GM23338 (cell line): Measurements from ENCODE around the gene ZXDC. TPM values are rescaled to one million over a fixed set of nuclear protein-coding genes. Genes with fewer than 3 reads are reported as not detected.

Source experiments
- ATAC-seq: fragments of 200-7000 bp; cut with Tn5 transposase; 3 replicates; pipeline ENCODE4 v1.9.1; 2020
- DNase-seq: peaks from one replicate; pipeline ENCODE4 v3.0.0-alpha.2; 2015; ENCODE audit warnings: low spot score
- H2AFZ ChIP-seq: fragments of 200-600 bp; sonication (generic); 2 replicates; pipeline ENCODE4 v1.8.0; 2016; ENCODE audit warnings: antibody characterized with exemption, mild to moderate bottlenecking, moderate library complexity
- H3F3A ChIP-seq: fragments of 200-600 bp; sonication (generic); replicated peaks from 2 replicates; pipeline ENCODE4 v1.8.0; 2017; ENCODE audit warnings: antibody characterized with exemption, mixed run types, low read depth
- H3K27ac ChIP-seq: fragments of 200-600 bp; sonication (generic); 2 replicates; pipeline ENCODE4 v1.6.1; 2016; ENCODE audit warnings: low read depth
- H3K27me3 ChIP-seq: fragments of 200-600 bp; sonication (generic); 2 replicates; pipeline ENCODE4 v1.8.0; 2016; ENCODE audit warnings: mild to moderate bottlenecking, mixed run types, moderate library complexity; ENCODE audit not compliant: insufficient read depth
- H3K36me3 ChIP-seq: fragments of 200-600 bp; sonication (generic); 2 replicates; pipeline ENCODE4 v1.8.0; 2016; ENCODE audit warnings: mild to moderate bottlenecking; ENCODE audit not compliant: insufficient read depth
- H3K4me1 ChIP-seq: fragments of 200-600 bp; sonication (generic); 2 replicates; pipeline ENCODE4 v1.8.0; 2016; ENCODE audit warnings: mild to moderate bottlenecking, moderate library complexity; ENCODE audit not compliant: insufficient read depth
- H3K4me2 ChIP-seq: fragments of 200-600 bp; sonication (generic); 2 replicates; pipeline ENCODE4 v1.7.1; 2017; ENCODE audit warnings: mixed run types
- H3K4me3 ChIP-seq: fragments of 200-600 bp; sonication (generic); 2 replicates; pipeline ENCODE4 v1.6.1; 2016; ENCODE audit warnings: mixed run types
- H3K79me2 ChIP-seq: fragments of 200-600 bp; sonication (generic); replicated peaks from 2 replicates; pipeline ENCODE4 v1.8.0; 2017; ENCODE audit warnings: mild to moderate bottlenecking; ENCODE audit not compliant: insufficient read depth
- H3K9me2 ChIP-seq: fragments of 200-600 bp; sonication (generic); 2 replicates; pipeline ENCODE4 v1.8.0; 2017; ENCODE audit not compliant: insufficient read depth
- H4K20me1 ChIP-seq: fragments of 200-600 bp; sonication (generic); replicated peaks from 2 replicates; pipeline ENCODE4 v1.8.0; 2017; ENCODE audit warnings: mild to moderate bottlenecking; ENCODE audit not compliant: insufficient read depth
- H3K27ac Mint-ChIP-seq: 2 replicates; pipeline ENCODE4 v1.8.0; 2020; ENCODE audit warnings: inconsistent platforms, mild to moderate bottlenecking, moderate library complexity, mixed read lengths
- H3K27me3 Mint-ChIP-seq: 3 replicates; pipeline ENCODE4 v1.8.0; 2022; ENCODE audit warnings: low read depth, mild to moderate bottlenecking, moderate library complexity, mixed read lengths, inconsistent platforms; ENCODE audit not compliant: insufficient read depth, poor library complexity
- H3K36me3 Mint-ChIP-seq: 3 replicates; pipeline ENCODE4 v1.8.0; 2021; ENCODE audit warnings: low read depth, mild to moderate bottlenecking, inconsistent platforms, moderate library complexity, mixed read lengths
- H3K4me1 Mint-ChIP-seq: 3 replicates; pipeline ENCODE4 v1.8.0; 2020; ENCODE audit warnings: mild to moderate bottlenecking, inconsistent platforms, mixed read lengths
- H3K4me3 Mint-ChIP-seq: 3 replicates; pipeline ENCODE4 v1.8.0; 2021; ENCODE audit warnings: moderate library complexity, mild to moderate bottlenecking, inconsistent platforms, mixed read lengths
- H3K9me3 Mint-ChIP-seq: 3 replicates; pipeline ENCODE4 v1.8.0; 2020; ENCODE audit warnings: moderate library complexity, mild to moderate bottlenecking, inconsistent platforms, mixed read lengths
- CREB1 ChIP-seq: fragments of 250-450 bp; sonication (Bioruptor Pico); IDR thresholded peaks from 2 replicates; pipeline ENCODE4 v1.5.0; 2020; ENCODE audit warnings: low read depth, mild to moderate bottlenecking, moderate library complexity
- EZH2 ChIP-seq: fragments of 200-600 bp; sonication (generic); IDR thresholded peaks from one replicate; pipeline ENCODE4 v1.8.0; 2017; ENCODE audit warnings: antibody characterized with exemption, mild to moderate bottlenecking, low read depth; ENCODE audit not compliant: unreplicated experiment
- JUNB ChIP-seq: IDR thresholded peaks from one replicate; pipeline ENCODE4 v1.6.1; 2016; ENCODE audit warnings: antibody characterized with exemption; ENCODE audit not compliant: unreplicated experiment
- POLR2AphosphoS5 ChIP-seq: IDR thresholded peaks from 2 replicates; pipeline ENCODE4 v1.6.1; 2016; ENCODE audit warnings: antibody characterized with exemption, low read depth
- ZNF114 ChIP-seq: fragments of 250-450 bp; sonication (Bioruptor Pico); IDR thresholded peaks from 2 replicates; pipeline ENCODE4 v1.5.0; 2020; ENCODE audit warnings: mild to moderate bottlenecking, moderate library complexity
- ZNF331 ChIP-seq: fragments of 250-450 bp; sonication (Bioruptor Pico); IDR thresholded peaks from 2 replicates; pipeline ENCODE4 v1.5.0; 2020; ENCODE audit warnings: low read depth, mild to moderate bottlenecking, moderate library complexity
- polyA plus RNA-seq: library from polyadenylated mRNA; unstranded; fragments of >200 nt; fragmentation: Nextera tagmentation; extraction: Ambion mirVana; gene quantifications from 2 replicates; pipeline ENCODE4 v1.2.1, GENCODE V29; 2016
- total RNA-seq: library from RNA; depleted of rRNA; stranded (reverse); fragments of >200 nt; shearing (Covaris generic); gene quantifications from 2 replicates; pipeline ENCODE4 v1.2.3, GENCODE V29; 2014
- TF ChIP-seq, protein P1 (sequence below): IDR thresholded peaks from 2 replicates; pipeline ENCODE4 v1.6.1; 2016; ENCODE audit warnings: antibody characterized with exemption
- TF ChIP-seq, protein P2 (sequence below), 2 experiments: fragments of 200-600 bp in 1 of 2; sonication (generic) in 1 of 2; conservative IDR thresholded peaks; 2 replicates each; pipeline versions ENCODE4 v1.5.1 to v1.6.1; 2016 to 2017; ENCODE audit warnings: antibody characterized with exemption in 2 of 2, low read depth in 2 of 2, mild to moderate bottlenecking in 2 of 2, moderate library complexity in 1 of 2
- TF ChIP-seq, protein P3 (sequence below): IDR thresholded peaks from one replicate; pipeline ENCODE4 v1.6.1; 2018; ENCODE audit warnings: antibody characterized with exemption; ENCODE audit not compliant: unreplicated experiment

ZXDC gene
- total and polyA plus RNA-seq, 2 experiments from 2014 or later, result 5.7 to 45.1 TPM

DNA sequence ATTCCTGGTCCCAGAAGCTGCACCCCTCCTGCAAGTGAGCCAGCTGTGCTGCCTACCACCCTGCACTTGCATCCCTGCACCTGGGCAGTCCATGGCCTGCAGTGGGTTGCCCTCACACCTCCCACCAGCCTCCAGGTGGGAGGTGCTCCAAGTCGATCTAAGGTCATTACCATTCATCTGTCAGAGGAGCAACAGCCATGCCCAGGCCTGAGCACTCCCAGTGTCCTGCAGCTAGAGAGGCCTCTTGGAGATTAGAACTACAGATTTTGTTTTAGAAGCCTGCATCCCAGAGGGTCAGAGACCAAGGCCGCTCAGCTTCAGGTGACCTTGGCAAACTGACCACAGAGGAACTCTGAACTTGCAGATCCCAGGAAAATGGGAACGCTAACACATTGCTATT lies 9.0 kb upstream of the ZXDC start (continued):
- TF ChIP-seq, protein P1, sequence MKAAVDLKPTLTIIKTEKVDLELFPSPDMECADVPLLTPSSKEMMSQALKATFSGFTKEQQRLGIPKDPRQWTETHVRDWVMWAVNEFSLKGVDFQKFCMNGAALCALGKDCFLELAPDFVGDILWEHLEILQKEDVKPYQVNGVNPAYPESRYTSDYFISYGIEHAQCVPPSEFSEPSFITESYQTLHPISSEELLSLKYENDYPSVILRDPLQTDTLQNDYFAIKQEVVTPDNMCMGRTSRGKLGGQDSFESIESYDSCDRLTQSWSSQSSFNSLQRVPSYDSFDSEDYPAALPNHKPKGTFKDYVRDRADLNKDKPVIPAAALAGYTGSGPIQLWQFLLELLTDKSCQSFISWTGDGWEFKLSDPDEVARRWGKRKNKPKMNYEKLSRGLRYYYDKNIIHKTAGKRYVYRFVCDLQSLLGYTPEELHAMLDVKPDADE, result no peak
- TF ChIP-seq CREB1 (no peak), EZH2 (no peak), ZNF114 (no peak), JUNB (no peak)

DNA sequence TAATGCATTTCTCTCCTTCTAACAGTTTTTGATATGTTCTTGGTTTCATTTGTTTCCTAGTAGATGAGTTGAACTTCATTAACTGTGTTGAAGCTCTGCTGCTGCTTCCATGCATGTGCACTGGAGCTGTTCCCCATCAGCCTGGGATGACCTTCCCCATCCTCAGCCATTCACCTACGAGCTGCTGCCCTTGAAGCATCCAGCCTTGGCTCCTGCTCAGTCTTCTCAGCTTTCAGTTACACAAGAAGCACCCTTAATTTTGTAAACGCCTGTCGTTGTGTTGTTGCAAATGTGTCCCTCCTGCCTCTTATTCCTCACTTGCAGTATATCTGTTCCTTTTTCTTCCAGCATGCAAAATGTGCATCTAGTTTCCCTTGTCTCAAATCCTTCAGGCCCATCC lies 8.5 kb upstream of the ZXDC start:
- peaks cover 38% of the 10 kb centered on the region for H3K4me1 Mint-ChIP-seq
- H3K9me2 ChIP-seq, result no peaks in the 10 kb centered on the region

More for the DNA sequence above, 8.5 kb upstream of the ZXDC start:
- H3K4me3 ChIP-seq, result no peak overlapping the region
- DNase-seq (no peak), ATAC-seq (no peak)
- no peak for TF ChIP-seq ZNF114
- no peak for TF ChIP-seq EZH2
- TF ChIP-seq, protein P2, sequence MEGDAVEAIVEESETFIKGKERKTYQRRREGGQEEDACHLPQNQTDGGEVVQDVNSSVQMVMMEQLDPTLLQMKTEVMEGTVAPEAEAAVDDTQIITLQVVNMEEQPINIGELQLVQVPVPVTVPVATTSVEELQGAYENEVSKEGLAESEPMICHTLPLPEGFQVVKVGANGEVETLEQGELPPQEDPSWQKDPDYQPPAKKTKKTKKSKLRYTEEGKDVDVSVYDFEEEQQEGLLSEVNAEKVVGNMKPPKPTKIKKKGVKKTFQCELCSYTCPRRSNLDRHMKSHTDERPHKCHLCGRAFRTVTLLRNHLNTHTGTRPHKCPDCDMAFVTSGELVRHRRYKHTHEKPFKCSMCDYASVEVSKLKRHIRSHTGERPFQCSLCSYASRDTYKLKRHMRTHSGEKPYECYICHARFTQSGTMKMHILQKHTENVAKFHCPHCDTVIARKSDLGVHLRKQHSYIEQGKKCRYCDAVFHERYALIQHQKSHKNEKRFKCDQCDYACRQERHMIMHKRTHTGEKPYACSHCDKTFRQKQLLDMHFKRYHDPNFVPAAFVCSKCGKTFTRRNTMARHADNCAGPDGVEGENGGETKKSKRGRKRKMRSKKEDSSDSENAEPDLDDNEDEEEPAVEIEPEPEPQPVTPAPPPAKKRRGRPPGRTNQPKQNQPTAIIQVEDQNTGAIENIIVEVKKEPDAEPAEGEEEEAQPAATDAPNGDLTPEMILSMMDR (conservative IDR thresholded peaks at IDR 0.05; ENCODE audit: low read depth in 2 of 2), result no peak
- no peak for TF ChIP-seq JUNB
- TF ChIP-seq, protein P3, sequence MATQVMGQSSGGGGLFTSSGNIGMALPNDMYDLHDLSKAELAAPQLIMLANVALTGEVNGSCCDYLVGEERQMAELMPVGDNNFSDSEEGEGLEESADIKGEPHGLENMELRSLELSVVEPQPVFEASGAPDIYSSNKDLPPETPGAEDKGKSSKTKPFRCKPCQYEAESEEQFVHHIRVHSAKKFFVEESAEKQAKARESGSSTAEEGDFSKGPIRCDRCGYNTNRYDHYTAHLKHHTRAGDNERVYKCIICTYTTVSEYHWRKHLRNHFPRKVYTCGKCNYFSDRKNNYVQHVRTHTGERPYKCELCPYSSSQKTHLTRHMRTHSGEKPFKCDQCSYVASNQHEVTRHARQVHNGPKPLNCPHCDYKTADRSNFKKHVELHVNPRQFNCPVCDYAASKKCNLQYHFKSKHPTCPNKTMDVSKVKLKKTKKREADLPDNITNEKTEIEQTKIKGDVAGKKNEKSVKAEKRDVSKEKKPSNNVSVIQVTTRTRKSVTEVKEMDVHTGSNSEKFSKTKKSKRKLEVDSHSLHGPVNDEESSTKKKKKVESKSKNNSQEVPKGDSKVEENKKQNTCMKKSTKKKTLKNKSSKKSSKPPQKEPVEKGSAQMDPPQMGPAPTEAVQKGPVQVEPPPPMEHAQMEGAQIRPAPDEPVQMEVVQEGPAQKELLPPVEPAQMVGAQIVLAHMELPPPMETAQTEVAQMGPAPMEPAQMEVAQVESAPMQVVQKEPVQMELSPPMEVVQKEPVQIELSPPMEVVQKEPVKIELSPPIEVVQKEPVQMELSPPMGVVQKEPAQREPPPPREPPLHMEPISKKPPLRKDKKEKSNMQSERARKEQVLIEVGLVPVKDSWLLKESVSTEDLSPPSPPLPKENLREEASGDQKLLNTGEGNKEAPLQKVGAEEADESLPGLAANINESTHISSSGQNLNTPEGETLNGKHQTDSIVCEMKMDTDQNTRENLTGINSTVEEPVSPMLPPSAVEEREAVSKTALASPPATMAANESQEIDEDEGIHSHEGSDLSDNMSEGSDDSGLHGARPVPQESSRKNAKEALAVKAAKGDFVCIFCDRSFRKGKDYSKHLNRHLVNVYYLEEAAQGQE, result no peak
- no peak for TF ChIP-seq ZNF331
- no peak for TF ChIP-seq CREB1
- TF ChIP-seq, protein P1, result no peak
- TF ChIP-seq POLR2AphosphoS5, result no peak
- Mint-ChIP-seq H3K9me3 (no peaks in the 10 kb centered on the region), H3K27me3 (peaks cover 5% of the 10 kb centered on the region), H3K4me3 (no peak overlapping the region), H3K27ac (peak overlapping the region; percentile 66; the same call in 1 of the 2 replicates), H3K36me3 (no peaks in the 10 kb centered on the region)
- 0 out of 2 replicates have a peak overlapping the region, but pooled peaks have one; percentile 60 for H3K4me2 ChIP-seq
- no peaks in the 10 kb centered on the region for H3K79me2 ChIP-seq
- H3F3A ChIP-seq, result no peaks in the 10 kb centered on the region
- no peaks in the 10 kb centered on the region for H4K20me1 ChIP-seq
- peaks cover 17% of the 10 kb centered on the region for H3K4me1 ChIP-seq
- H2AFZ ChIP-seq, result peak overlapping the region; percentile 85
- no peaks in the 10 kb centered on the region for H3K27me3 ChIP-seq
- no peaks in the 10 kb centered on the region for H3K36me3 ChIP-seq
- H3K27ac ChIP-seq, result no peak overlapping the region
